ENCODE results near the gene TVP23C.

The TVP23C gene

DNA sequence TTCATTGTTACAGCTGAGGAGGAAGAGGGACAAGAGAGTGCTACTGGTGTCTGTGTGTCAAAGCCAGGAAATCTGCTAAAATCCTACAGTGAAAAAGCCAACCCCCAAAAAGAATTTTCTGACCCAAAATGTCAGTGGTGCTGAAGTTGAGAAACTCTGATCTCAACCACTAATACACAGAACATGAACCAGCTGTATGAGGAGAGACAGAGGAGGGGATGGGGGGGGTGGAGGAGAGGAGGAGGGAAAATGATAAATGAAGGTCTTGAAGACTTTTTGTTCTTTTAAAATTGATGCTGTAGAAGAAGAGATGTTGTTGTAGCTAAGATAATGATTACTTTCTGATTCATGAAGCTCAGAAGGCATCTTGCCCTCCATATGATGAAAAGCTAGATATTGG is 68.5 kb downstream of the TVP23C start:
- DNase-seq, result no peak

DNA sequence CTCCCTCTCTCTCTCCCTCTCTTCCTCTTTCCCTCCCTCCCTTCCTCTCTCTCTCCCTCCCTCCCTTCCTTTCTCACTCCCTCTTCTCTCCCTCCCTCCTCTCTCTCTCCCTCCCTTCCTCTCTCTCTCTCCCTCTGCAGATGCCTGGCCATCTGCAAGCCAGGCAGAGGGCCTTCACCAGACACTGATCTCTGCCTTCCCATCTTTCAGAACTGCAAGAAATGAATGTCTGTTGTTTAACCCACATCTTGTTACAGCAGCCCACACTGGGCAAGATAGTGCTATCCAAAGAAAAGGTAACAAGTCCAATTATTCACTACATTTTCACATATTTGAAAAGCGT is 69.6 kb downstream of the TVP23C start:
- DNase-seq, result no peak

DNA sequence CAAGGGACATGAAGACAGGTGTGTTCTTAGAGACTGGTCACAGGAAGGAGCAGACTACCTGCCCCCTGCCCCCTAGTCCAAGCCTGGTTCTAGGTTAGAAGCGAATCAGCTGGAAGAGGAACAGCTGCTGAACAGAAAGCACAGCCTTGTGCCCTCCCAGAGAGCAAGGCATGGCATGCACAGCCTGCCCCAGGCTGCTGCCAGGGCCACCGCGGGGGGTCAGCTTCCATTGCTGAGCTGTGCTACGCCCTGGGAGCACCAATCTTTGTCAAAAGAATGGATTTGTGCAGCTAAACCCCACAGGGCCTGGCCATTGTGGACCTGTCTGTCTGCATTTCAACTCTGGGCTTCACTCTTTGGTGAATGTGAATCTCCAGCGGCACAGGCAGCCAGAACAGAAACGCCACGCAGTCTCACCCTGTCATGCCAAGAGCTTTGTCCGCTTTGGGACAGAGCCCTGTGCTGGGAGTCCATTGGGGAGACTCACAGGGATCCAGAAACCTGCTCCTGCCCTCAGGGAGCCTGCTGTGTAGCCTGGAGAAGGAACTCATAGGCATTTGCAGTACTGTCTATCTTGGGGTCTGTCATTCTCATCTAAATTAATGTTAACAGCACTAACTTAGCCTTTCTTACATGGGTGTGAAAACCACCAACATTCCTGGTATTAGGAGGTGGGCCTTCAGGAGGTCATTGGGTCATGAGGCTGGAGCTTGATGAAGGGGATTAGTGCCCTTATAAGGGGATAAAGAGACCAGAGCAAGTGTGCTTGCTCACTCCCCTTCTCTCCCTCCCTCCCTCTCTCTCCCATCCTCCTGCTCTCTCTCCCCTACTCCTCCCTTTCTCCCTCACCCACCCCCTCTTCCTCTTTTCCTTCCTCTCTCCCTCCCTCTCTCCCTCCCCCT is 70.2 kb downstream of the TVP23C start:
- DNase-seq, result no peak

DNA sequence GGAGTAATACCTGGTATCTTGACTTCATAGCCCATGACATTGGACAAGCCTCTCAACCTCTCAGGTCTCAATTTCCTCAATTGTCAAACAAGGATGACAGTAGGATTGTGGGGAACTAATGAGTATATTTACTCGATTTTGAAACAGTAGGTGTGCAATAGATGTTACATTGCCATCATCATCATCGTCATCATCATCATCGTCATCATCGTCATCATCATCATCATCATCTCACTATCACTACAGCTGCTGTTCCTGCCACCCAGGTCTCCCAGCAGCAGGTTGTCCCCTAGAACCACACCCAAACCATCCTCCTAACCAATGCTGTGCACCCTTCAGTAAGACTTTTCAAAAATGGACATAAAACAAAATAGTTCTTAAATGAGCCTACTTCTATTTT is 71.1 kb downstream of the TVP23C start:
- DNase-seq, result no peak

DNA sequence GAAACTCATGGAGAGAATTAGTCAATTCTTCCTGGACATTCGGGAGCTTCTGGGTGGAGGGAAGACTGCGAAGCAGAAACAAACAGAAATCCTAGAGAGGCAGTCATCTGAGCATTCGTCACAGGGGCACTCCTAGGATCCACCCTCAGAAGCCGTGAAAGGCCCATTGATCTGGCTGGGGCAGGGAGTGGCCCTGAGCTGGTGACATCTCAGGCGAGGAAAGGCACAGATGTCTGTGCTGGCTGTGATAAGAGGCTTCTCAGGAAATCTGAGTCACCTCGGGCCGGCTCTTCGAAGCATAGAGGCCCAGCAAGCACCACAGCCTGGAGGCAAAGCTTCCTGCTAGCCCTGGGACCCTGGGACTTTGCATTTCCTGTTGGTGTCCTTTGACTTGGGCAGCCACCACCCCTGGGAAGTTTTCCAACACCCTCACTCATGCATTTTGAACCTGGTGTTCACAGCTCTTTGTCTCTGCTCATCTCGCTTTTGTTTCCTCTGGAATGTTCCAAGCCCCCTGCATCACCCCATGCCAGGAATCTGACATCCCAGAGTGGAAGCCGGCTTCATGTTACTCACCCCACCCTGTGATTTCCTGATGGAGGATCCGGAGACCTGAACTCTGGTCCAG is 72.5 kb downstream of the TVP23C start:
- DNase-seq, result peak; percentile 37

DNA sequence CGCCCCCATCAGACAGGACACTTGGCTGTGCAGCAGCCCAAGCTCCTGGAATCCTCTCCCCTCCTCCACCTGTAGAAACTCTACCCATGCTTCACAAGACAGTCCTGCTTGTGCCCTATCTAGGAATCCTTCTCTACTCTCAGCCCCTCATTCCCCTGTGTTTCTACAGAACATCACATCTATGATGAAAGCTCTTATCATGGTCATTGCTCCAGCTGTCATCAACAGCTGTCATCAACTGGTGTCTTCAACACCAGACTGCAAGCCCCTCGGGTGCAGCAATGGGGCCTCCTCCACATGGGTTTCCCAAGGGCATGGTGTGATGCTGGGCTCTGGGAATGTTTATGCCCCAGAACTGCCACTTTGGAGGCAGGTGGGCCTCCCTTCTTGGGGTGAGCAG is 74.7 kb downstream of the TVP23C start:
- no peak for DNase-seq

DNA sequence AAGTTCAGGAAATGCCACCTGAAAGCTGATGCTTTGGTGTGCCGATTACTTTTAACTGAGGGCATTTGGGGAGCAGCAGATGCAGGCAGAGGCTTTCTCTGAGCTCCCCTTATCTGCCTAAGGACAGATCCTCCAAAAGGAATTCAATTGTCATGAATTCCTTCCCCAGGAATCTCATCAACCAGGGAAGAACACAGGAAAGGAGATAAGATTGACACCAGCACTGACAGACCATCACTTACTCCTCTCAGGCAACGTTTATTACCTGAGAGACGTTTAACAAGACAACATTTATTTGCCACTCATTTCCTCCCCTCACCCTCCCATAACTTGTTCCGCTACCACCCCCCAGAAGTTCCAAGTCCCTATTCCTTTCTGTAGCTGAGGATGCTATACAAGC is 78.2 kb downstream of the TVP23C start:
- no peak for DNase-seq

DNA sequence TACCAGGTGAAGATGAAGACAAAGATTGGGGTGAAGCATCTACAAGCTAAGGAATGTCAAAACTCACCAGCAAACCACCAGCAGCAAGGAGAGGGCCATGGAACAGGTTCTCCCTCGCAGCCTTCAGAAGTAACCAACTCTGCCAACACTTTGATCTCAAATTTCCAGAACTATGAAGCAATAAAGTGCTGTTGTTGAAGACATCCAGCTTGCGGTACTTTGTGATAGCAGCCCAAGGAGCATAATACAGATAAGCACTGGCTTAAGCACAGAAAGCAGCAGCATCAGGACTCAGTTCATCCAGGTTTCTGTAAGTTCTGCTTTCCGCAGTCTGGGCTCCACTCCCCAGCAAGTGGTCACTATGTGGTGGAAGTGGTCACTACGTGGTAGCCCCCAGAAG is 79.9 kb downstream of the TVP23C start:
- DNase-seq, result no peak

DNA sequence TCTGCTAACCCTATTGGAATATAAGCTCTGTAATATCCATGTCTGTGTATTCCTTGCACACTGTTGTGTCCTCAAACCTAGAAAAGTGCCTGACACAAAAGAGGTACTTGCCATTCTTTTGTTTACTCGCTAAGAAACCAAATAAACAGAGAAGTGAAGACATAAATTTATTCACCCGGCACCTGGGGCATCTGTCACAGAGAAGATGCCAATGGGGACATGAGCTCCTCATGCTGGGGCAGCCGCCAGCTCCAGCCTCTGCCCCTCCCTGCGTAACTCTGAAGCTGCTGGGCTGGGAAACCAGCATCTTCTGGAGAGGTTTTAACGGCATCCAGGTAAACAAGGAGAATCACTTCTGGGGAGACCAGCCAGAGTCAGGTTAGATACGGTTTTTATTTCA is 80.8 kb downstream of the TVP23C start:
- no peak for DNase-seq

DNA sequence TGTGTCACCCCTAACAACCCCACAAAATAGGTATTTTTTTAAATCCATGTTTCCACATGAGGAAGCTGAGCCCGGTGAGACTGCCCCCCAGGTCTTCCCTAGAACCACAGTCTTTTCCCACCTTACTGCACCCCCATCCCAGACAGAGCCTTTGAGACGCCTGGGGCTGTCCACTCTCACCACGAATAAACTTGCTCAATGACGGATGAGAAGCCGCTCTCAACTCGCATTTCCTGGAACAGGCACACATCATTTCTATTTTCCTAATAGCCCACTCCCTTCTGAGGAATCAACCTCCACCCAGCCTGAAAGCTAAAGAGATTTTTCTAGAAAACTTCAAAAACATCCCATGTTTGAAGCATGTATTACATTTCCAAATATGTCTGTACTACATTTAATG is 81.8 kb downstream of the TVP23C start:
- DNase-seq, result no peak

DNA sequence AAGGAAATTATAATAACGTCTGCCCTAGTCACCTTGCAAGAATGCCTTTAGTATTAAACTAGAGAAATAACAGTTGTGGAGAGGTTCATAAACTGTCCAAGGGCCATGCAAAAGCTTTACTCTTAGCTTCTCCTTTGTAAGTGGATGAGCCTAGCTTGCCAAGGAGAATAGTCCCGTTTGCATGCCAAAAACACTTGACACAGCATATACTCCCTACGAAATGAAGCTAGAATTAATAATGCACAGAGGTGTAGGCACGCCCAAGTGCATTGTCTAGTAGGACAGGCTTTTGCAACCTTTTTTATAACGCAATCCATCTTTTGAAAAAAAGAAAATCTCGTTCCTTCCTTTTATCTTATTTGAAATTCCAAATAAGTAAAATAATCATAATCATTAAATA is 83.1 kb downstream of the TVP23C start:
- no peak for DNase-seq

DNA sequence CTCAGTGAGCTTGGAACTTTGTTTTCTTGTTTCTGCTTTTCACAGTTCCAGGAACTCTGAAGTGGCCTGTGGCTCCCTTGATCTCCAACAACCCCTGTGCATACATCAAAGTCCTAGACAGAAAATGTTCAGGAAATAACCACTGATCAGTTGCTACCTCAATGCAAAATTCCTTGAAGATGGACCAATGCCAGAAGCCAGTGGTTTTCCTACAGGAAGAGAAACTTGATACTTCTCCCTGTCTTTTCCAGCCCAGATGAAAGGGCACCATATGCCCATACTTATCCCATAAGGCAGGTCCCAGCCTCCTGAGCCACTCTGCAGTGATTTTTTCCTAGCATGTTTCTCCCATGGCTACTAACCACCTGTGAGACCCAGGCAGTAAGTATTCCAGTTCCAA is 83.6 kb downstream of the TVP23C start:
- DNase-seq, result no peak

DNA sequence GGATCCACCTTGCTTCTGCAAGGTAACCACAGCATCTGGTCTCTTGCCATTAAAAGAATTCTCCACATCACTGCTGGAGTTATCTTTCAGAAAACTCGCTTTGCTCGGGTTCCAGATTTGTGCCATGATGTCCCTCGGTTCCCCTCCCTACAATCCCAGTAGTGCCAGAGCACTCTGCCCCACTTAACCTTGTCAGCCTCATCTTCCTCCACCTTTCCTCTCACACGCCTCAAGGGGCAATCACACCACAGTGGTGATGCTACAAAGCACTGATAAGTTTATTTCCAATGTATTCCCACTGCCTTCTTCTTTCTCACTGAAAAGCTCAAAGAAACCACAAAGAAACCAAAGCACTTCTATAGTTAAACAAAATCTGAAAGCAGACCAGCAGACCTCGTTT is 84.4 kb downstream of the TVP23C start:
- no peak for DNase-seq

DNA sequence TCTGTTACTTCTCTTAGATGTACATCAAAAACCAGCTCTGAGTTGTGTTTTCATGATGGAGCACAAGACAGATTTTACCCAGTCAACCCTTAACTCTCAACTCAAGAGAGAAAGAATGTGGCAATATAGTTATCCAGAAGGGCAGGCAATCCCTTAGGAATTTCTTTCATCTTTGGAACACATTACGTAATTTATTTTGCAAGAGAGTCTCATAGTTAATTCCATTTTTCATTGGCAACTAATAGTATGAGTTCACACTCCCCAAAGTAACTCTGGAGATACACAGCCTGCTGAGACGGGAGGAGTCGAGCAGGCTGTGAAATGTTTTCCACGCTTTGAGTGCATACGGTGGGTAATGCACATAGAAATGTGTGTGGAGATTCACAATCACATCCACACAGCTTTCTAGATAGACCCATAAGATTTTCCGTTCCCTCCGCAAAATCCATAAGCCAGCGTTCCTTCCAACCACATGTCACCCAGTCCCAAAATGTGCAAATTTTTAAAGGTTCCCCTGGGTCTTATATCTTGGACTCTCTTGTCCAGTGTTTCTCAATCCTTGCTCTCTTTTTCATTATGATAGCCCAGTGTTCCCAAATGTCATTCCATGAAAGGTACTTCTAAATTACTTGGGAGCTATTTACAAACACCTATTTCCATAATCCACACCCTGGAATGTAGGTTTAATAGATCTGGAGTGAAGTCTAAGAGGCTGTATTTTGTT is 87.5 kb downstream of the TVP23C start:
- no peak for DNase-seq

DNA sequence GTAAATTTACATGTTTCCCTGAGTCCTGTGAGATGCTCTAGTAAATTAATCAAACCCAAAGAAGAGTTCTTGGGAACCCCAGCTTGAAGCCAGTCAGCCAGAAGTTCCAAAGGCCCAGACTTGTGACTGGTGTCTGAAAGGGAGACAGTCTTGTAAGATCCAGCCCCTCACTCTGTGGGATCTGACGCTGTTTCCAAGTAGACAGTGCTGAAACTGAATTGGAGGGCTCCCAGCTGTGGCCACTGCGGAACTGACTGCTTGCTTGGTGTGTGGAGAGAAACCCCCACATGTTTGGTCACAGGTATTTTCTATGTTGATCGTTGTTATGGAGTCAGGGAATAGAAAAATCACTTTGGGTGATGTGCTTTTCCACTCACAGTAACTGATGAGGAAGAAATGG is 90.4 kb downstream of the TVP23C start:
- no peak for DNase-seq

DNA sequence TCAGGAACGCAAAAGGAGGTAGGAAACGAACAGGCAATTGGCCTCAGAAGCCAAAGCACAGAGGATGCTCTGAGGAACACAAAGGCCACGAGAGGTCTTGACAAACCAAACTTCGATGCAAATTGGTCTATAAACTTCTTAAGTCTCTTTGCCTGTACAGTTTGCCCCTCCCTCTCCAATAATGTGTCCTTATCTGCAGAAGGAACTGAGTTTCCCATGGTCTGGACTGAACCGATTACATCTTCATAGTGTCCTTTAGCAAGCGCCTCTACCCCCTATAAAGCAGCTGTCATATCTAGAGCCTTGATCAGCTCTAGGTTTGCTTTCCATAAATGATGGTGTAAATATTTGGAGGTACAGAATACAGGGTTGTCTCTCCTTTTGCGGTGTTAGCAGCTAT is 92.7 kb downstream of the TVP23C start:
- DNase-seq, result no peak

DNA sequence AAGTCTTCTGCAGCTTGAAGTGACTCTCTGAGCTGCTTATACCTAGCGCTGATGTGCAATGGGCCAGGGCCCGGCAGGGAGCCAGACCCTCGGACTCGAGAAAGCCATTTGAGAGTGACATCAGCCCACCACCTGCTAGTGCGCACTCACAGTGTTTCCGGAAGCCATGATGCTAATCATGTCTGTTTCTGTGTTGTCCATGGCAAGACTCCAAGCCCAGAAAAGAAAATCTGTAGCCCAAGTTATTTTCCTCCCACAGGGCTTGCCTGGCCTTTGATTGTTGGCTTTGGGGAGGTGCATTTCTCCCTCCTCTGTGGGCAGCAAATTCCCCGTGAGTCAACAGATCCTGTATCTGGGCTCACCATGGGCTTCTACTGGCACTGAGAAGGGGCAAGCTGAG is 94.0 kb downstream of the TVP23C start:
- no peak for DNase-seq

DNA sequence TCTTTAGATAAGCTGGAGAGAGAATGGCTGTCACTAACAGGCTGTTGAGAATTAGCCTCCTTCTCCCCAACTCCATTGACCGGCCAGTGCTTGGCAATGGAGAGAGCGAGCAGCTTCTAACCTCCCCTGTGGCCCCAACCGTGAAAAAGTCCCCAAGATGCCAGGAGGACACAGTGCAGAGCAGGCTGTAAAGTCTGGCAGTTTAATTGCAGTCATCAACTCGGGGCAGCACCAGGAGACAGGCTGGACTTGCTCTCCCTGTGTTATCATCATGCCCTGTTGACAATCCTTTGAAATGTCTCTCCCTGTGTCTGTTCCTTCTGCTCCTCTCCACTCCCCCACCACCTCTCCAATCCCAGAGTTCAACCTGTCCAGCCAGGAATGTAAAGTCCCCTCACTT is 95.2 kb downstream of the TVP23C start:
- no peak for DNase-seq

DNA sequence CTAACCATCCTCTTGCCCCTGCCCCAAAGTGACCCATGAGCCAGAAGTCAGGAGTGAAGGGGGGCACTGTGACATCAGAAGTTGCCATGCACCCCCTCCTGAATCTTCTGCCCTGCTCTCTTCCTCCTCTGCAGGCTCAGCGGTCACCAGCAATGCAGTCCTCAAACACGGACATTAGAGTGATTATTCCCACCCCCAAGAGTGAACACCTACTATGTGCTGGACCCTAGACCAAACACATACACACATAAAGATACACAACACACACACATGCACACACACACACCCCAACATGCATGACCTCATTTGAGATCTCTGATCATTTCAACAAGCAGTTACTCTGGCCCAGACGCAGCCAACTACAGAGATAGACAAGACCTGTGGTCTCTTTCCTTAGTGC is 95.7 kb downstream of the TVP23C start, which contains the start of gene CDRT4:
CDRT4 (minus strand) TSS at position 30 of the 400 bp plus-strand sequence. CDS start 27,383 bp downstream, outside the sequence.
- no peak for DNase-seq

DNA sequence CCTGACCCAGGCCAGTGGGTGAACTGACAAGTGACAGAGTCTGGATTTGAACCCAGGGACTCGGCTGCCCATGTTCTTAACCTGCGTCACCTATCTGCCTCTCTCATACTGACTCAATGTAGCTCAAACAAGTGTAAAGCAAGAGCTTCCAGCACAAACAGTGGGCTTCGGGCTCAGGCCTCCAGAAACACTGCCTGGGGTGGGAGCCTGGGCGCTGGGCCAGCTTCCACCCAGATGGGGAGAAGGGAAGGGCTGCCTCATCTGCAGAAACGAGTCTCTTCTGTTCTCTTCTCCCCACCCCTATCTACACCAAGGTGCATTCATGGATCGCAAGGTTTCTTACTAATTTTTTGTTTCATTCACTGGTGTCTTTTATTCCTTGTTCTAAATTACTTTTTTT is 97.2 kb downstream of the TVP23C start:
- DNase-seq, result no peak

DNA sequence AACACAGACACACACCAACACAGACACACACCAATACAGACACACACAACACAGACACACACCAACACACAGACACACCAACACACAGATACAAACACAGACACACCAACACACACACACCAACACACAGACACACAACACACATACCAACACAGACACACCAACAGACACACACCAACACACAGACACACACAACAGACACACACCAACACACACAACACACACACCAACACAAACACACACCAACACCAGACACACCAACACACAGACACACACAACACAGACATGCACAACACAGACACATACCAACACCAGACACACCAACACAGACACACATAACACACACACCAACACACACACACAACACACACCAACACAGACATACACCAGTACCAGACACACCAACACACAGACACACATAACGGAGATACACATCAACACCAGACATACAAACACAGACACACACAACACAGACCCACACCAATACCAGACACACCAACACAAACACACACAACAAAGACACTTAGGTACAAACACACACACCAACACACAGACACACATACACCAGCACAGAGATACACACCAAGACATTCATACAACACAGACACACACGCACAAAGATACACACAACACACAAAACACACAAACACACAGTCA is 98.1 kb downstream of the TVP23C start:
- DNase-seq, result no peak

DNA sequence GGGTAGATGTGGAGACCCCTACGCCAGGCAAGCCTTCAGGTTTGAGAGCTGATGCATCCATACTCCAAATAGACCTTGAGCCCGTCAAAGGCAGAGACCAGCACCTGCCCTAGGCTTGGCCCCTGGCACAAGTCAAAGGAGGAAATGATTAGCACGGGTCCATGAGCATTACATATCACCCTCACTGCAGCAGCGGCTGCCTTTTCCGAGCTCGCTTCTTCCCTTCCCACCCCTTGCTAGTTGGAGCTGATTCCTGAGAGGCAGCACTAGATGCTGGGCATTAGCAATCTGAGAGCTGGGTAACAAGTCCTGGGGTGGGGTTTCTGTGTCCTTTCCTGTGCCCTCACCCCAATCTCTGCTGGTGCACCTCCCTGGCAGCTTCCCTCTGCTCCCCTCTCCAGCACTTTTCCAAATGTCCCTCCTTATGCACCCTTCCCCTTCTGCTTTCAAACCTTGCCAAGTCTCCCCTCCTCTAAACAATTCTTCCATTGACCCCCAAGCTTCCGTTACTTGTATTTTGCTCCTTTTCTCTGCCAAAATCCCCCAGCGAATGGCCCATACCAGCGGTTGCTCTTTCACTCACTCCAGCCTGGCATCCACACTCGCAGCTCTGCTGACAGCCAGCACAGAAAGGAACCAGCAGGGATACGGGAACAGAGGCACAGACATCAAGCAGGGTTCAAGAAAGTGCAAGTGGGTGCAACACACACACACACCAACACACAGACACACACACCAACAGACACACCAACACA is 98.9 kb downstream of the TVP23C start:
- no peak for DNase-seq

Measured in activated CD4-positive, alpha-beta T cell treated with anti-CD3 and anti-CD28 coated beads, Interleukin-2, Interleukin-6, amounts not matched to agents 100 ng/mL and 50 ng/mL, durations not matched to agents 16 hours and 8 hours (primary cell).